A549 (cell line): ENCODE data around the gene C3orf22. TPM values are rescaled to one million over a fixed set of nuclear protein-coding genes. Genes with fewer than 3 reads are reported as not detected.

Experiments
- ATAC-seq, 2 experiments: fragments of 200-7000 bp in 1 of 2; fragments of >200 bp in 1 of 2; cut with Nextera tagmentation in 1 of 2; cut with Tn5 transposase in 1 of 2; 3 replicates each; pipeline versions ENCODE4 v1.8.0 to v1.9.1; 2018 to 2020; ENCODE audit warnings: mild to moderate bottlenecking in 1 of 2, moderate library complexity in 1 of 2
- CTCF ChIA-PET: fragments of 300-600 bp; sonication (Branson Sonifier 250); formaldehyde crosslinking; extraction: SDS; loops from one replicate; lab custom pipeline; 2021; ENCODE audit warnings: antibody characterized with exemption, inconsistent platforms; lab: Yijun Ruan, JAX
- POLR2A ChIA-PET: fragments of 350-600 bp; formaldehyde crosslinking; extraction: SDS; loops from one replicate; lab custom pipeline; 2021; ENCODE audit warnings: antibody characterized with exemption, inconsistent platforms; lab: Yijun Ruan, JAX
- DNase-seq, 2 experiments: peaks; one replicate each; pipeline versions ENCODE4 v3.0.0 to v3.0.0-alpha.2; 2011 to 2016; ENCODE audit warnings: low read depth in 1 of 2, low spot score in 1 of 2
- FAIRE-seq: peaks from 2 replicates; lab custom pipeline; 2011; peaks lifted over from hg19 to GRCh38; lab: Jason Lieb, UNC
- H3K27ac ChIP-seq, 2 experiments: fragments of >200 bp; sonication (Bioruptor Twin); formaldehyde crosslinking; 3 replicates each; pipeline ENCODE4 v1.5.1; 2016 to 2017
- H3K4me1 ChIP-seq: fragments of >200 bp; sonication (Bioruptor Twin); formaldehyde crosslinking; 3 replicates; pipeline ENCODE4 v1.6.1; 2016
- H3K4me2 ChIP-seq: fragments of >200 bp; sonication (Bioruptor Twin); formaldehyde crosslinking; 3 replicates; pipeline ENCODE4 v1.6.1; 2016
- H3K4me3 ChIP-seq: fragments of >200 bp; sonication (Bioruptor Twin); formaldehyde crosslinking; 3 replicates; pipeline ENCODE4 v1.5.1; 2016
- H3K9me3 ChIP-seq: fragments of >200 bp; sonication (Bioruptor Twin); formaldehyde crosslinking; 3 replicates; pipeline ENCODE4 v1.6.1; 2016
- BHLHE40 ChIP-seq: IDR thresholded peaks from 2 replicates; pipeline ENCODE4 v1.6.1; 2012; ENCODE audit warnings: low read depth, low read length, inconsistent platforms
- CBX2 ChIP-seq: fragments of 200-600 bp; sonication (generic); IDR thresholded peaks from 2 replicates; pipeline ENCODE4 v1.6.1; 2016; ENCODE audit warnings: low read depth, mild to moderate bottlenecking, borderline replicate concordance
- CBX8 ChIP-seq: fragments of 200-600 bp; sonication (generic); IDR thresholded peaks from 2 replicates; pipeline ENCODE4 v1.6.1; 2016
- EHF ChIP-seq: fragments of 250-450 bp; sonication (Bioruptor Pico); IDR thresholded peaks from 2 replicates; pipeline ENCODE4 v1.5.0; 2020; ENCODE audit warnings: mild to moderate bottlenecking
- FOSB ChIP-seq: fragments of 250-450 bp; sonication (Bioruptor Pico); IDR thresholded peaks from 2 replicates; pipeline ENCODE4 v1.5.0; 2020; ENCODE audit warnings: mild to moderate bottlenecking, moderate library complexity
- HOXA7 ChIP-seq: fragments of 250-450 bp; sonication (Bioruptor Pico); IDR thresholded peaks from 2 replicates; pipeline ENCODE4 v1.5.0; 2020; ENCODE audit warnings: mild to moderate bottlenecking, moderate library complexity
- HOXB13 ChIP-seq: fragments of 250-450 bp; sonication (Bioruptor Pico); IDR thresholded peaks from 2 replicates; pipeline ENCODE4 v1.5.0; 2020; ENCODE audit warnings: low read depth, mild to moderate bottlenecking, moderate library complexity
- JUNB ChIP-seq: fragments of >200 bp; sonication (Bioruptor Twin); formaldehyde crosslinking; IDR thresholded peaks from 2 replicates; pipeline ENCODE4 v1.6.1; 2016
- KDM1A ChIP-seq: fragments of 200-600 bp; sonication (generic); IDR thresholded peaks from 2 replicates; pipeline ENCODE4 v1.6.1; 2016; ENCODE audit warnings: low read depth, mild to moderate bottlenecking
- MAFK ChIP-seq: fragments of 450-650 bp; IDR thresholded peaks from 2 replicates; pipeline ENCODE4 v1.6.1; 2014; ENCODE audit not compliant: partially characterized antibody
- MAZ ChIP-seq: fragments of 150-350 bp; IDR thresholded peaks from 2 replicates; pipeline ENCODE4 v1.6.1; 2014; ENCODE audit warnings: antibody characterized with exemption, low read depth, low read length, borderline replicate concordance
- NFE2L2 ChIP-seq: fragments of 150-350 bp; conservative IDR thresholded peaks from 2 replicates; pipeline ENCODE4 v1.6.1; 2014; ENCODE audit warnings: low read length
- NR3C1 ChIP-seq: fragments of >200 bp; sonication (Bioruptor Twin); formaldehyde crosslinking; IDR thresholded peaks from 3 replicates; pipeline ENCODE4 v1.6.1; 2017
- PBX3 ChIP-seq: IDR thresholded peaks from 2 replicates; pipeline ENCODE4 v1.6.1; 2012
- RARB ChIP-seq: fragments of 250-450 bp; sonication (Bioruptor Pico); IDR thresholded peaks from 2 replicates; pipeline ENCODE4 v1.8.0; 2021; ENCODE audit warnings: mild to moderate bottlenecking, moderate library complexity
- SMC3 ChIP-seq: fragments of >200 bp; sonication (Bioruptor Twin); formaldehyde crosslinking; IDR thresholded peaks from 3 replicates; pipeline ENCODE4 v1.6.1; 2018; ENCODE audit warnings: inconsistent platforms
- TP53 ChIP-seq: fragments of 250-450 bp; sonication (Bioruptor Pico); IDR thresholded peaks from 2 replicates; pipeline ENCODE4 v1.5.0; 2021; ENCODE audit warnings: mild to moderate bottlenecking, moderate library complexity
- WGBS: methylation state at CpG from one replicate; pipeline ENCODE4 v1.1.6; 2017; ENCODE audit errors: missing lambda C conversion rate; 5-methylcytosine and 5-hydroxymethylcytosine counted together
- polyA minus RNA-seq: library from RNA; depleted of rRNA, polyadenylated mRNA; stranded (reverse); fragments of >200 nt; gene quantifications from 2 replicates; pipeline ENCODE4 v1.2.3, GENCODE V29; 2011; rRNA and poly(A)+ RNA removed
- polyA plus RNA-seq, 4 experiments: library from polyadenylated mRNA; depleted of rRNA in 3 of 4; stranded (reverse); fragments of >200 nt; fragmentation: RNase III in 1 of 4; extraction: RNeasy Plus Mini Kit Qiagen cat#74134 plus additional on column Dnase treatment in 1 of 4; gene quantifications; 2 replicates in 3 of 4; 3 replicates in 1 of 4; pipeline ENCODE4 v1.2.3, GENCODE V29; 2011 to 2017
- TF ChIP-seq, protein P1 (sequence below): fragments of 250-450 bp; sonication (Bioruptor Pico); IDR thresholded peaks from 2 replicates; pipeline ENCODE4 v1.5.0; 2021; ENCODE audit warnings: mild to moderate bottlenecking, moderate library complexity, borderline replicate concordance
- TF ChIP-seq, protein P2 (sequence below): IDR thresholded peaks from 2 replicates; pipeline ENCODE4 v1.6.1; 2012

C3orf22 gene, protein sequence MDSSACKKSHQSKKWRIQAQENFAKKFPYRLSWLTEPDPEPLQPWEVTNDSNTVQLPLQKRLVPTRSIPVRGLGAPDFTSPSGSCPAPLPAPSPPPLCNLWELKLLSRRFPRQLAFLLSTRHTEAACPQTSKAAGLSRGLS
- polyA plus RNA-seq (2011; rRNA removed) = not detected in 2 replicates
- polyA plus RNA-seq (2012; cell fraction: cytosol; rRNA removed) = not detected in 2 replicates
- not detected in 2 replicates for polyA plus RNA-seq (2012; cell fraction: nucleus; rRNA removed)
- polyA plus RNA-seq (2017; fragmentation: RNase III; extraction: RNeasy Plus Mini Kit Qiagen cat#74134 plus additional on column Dnase treatment) = not detected in 3 replicates
- polyA minus RNA-seq = not detected in 2 replicates

GRCh38 chr3:126558336-126559071 is at the start of gene C3orf22:
Gene C3orf22, minus strand, starts transcription at chr3:126558932. Its CDS starts 5,542 bp downstream, at chr3:126553390.
- FAIRE-seq (no peak), ATAC-seq (no peak; a peak in 3 of 6 replicates), DNase-seq (no peak)
- POLR2A ChIA-PET = no interaction called here
- Histone ChIP-seq H3K4me3 (no peak within 1 kb of the TSS), H3K4me2 (no peak within 1 kb of the TSS), H3K4me1 (no peaks in the 10 kb centered on the region), H3K27ac (no peak within 1 kb of the TSS), H3K9me3 (no peaks in the 10 kb centered on the region)
- CTCF ChIA-PET = no interaction called here
- TF ChIP-seq HOXA7 (CRISPR knock-in tag) (no peak), KDM1A (no peak), NR3C1 (no peak), SMC3 (no peak), CBX8 (no peak), NFE2L2 (no peak), JUNB (no peak)
- TF ChIP-seq, protein P1, sequence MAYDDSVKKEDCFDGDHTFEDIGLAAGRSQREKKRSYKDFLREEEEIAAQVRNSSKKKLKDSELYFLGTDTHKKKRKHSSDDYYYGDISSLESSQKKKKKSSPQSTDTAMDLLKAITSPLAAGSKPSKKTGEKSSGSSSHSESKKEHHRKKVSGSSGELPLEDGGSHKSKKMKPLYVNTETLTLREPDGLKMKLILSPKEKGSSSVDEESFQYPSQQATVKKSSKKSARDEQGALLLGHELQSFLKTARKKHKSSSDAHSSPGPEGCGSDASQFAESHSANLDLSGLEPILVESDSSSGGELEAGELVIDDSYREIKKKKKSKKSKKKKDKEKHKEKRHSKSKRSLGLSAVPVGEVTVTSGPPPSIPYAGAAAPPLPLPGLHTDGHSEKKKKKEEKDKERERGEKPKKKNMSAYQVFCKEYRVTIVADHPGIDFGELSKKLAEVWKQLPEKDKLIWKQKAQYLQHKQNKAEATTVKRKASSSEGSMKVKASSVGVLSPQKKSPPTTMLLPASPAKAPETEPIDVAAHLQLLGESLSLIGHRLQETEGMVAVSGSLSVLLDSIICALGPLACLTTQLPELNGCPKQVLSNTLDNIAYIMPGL (CRISPR knock-in tag) = no peak
- TF ChIP-seq, protein P2, sequence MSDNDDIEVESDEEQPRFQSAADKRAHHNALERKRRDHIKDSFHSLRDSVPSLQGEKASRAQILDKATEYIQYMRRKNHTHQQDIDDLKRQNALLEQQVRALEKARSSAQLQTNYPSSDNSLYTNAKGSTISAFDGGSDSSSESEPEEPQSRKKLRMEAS = no peak
- WGBS = 42% methylated on average over 4 of the region's 9 CpGs

GRCh38 chr3:126607214-126607908 is 48.6 kb upstream of the C3orf22 start:
- FAIRE-seq = no peak
- H3K4me2 ChIP-seq = no peak overlapping the region
- peak overlapping the region in 1 of 2 experiments; percentile 55; a peak in 1 of 6 replicates for H3K27ac ChIP-seq
- TF ChIP-seq NR3C1 (no peak), RARB (CRISPR knock-in tag) (no peak), NFE2L2 (peak; percentile 38; the same call in 1 of the 2 replicates), FOSB (no peak), MAFK (peak; percentile 72)
- TF ChIP-seq, all 56 proteins: peak for 2
- POLR2A ChIA-PET = no interaction called here
- Histone ChIP-seq H3K4me3 (no peak overlapping the region), H3K4me1 (peaks cover 6% of the 10 kb centered on the region; the same call in 2 of the 3 replicates), H3K9me3 (no peaks in the 10 kb centered on the region)
- ATAC-seq (no peak), DNase-seq (no peak)
- CTCF ChIA-PET = no interaction called here
- 83% methylated on average over 11 of the region's 11 CpGs for WGBS

- DNase-seq (no peak), ATAC-seq (no peak)
- H3K9me3 ChIP-seq = no peaks in the 10 kb centered on the region
- ChIA-PET CTCF (no interaction called here), POLR2A (no interaction called here)
- no peak overlapping the region for H3K4me3 ChIP-seq
- no peak overlapping the region for H3K4me2 ChIP-seq
- no peak overlapping the region for H3K27ac ChIP-seq
- peaks cover 6% of the 10 kb centered on the region; the same call in 2 of the 3 replicates for H3K4me1 ChIP-seq
- WGBS = 73% methylated on average over 3 of the region's 3 CpGs
- no peak for TF ChIP-seq CBX2
- TF ChIP-seq PBX3 = no peak
- TF ChIP-seq EHF (CRISPR knock-in tag) = no peak
- TF ChIP-seq HOXA7 (CRISPR knock-in tag) = no peak
- TF ChIP-seq BHLHE40 = no peak
- TF ChIP-seq MAZ = no peak
- no peak for TF ChIP-seq HOXB13
- no peak for TF ChIP-seq TP53 (CRISPR knock-in tag)
- TF ChIP-seq, all 56 proteins: peak for 0
- FAIRE-seq = no peak
These were observed 47.3 kb upstream of the C3orf22 start for GRCh38 chr3:126606001-126606400.
